NOMO-1 treated with dmso at 0.1 percent for 144 hours (cell line): Measurements from ENCODE around the gene APOBEC3A.
"Not testable (repeated sequence)": the region's sequence is repeated elsewhere in the genome, so short reads cannot be mapped to it uniquely, and the experiment has no call there.

ENCODE experiments used
- DNase-seq: peaks from one replicate; lab custom pipeline; 2025; ENCODE audit not compliant: unreplicated experiment; lab: John Stamatoyannopoulos, UW

Gene APOBEC3A

DNA sequence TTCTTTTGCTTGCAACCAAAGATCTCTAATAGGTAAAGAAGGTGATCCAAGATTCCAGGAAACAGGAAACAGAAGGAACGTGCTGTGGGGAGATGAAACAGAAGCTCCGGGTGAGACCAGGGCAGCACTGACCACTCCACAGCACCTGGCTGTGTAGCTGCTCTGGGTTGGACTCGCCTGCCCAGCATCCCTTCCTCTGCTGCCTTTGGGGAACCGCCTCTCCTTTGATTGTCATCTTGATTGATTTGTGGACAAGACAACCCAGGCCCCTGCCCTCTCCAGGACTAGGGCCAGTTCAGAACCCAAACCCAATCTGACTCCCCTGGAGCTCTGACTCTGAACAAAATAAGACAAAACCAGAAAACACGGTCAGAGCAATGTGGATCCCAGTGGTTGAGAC lies 14.7 kb upstream of the APOBEC3A start:
- DNase-seq, result no peak

DNA sequence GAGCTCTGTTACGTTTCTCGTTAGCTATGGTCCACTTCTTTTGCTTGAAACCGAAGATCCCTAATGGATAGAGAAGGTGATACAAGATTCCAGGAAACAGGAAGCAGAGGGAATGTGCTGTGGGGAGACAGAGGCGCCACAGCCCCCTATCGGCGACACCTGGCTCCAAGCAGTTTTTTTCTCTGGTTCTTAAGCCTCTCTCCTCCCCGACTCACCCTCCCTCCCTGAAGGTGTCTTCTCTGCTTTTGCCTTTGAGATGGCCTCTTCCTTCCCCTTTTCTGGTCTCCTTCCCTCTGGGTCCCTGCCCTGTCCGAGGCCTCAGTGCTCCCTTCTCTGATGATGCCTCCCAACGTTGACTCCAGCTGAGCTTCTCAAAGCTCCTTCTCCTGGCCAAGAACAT lies 14.2 kb upstream of the APOBEC3A start:
- peak; percentile 88 for DNase-seq

DNA sequence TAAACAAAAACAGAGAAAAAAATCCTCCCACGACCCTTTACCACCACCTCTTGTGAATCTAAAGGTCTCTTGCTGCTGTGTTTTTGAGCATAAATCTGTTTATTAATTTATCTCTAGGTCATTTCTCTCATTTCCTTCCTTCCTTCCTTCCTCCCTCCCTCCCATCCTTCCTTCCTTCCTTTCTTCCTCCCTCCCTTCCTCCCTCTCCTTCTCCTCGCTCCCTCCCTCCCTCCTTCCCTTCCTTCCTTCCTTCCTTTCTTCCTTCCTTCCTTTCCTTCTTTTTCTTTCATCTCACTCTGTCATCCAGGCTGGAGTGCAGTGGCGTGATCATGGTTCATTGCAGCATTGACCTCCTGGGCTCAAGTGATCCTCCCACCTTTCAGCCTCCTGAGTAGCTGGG lies 13.5 kb upstream of the APOBEC3A start:
- DNase-seq, result no peak

DNA sequence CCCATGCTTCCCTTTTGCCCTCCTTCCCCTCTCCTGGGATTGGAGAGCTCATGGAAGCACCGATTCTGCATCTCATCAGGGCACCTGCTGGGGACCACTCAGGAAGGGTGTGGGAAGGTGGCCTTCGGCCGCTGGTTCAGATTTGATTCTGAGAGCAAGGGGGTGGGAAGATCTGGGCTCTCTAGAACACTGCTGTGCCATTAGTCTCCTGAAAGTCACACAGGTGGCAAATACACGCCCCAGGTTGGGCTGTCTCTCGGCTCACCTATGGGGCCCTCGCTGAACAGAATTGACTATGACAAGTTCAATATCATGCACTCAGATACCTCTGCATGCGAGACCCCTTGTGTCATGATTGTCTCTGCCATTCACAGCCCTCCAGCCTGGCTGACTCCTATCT lies 12.8 kb upstream of the APOBEC3A start:
- no peak for DNase-seq

DNA sequence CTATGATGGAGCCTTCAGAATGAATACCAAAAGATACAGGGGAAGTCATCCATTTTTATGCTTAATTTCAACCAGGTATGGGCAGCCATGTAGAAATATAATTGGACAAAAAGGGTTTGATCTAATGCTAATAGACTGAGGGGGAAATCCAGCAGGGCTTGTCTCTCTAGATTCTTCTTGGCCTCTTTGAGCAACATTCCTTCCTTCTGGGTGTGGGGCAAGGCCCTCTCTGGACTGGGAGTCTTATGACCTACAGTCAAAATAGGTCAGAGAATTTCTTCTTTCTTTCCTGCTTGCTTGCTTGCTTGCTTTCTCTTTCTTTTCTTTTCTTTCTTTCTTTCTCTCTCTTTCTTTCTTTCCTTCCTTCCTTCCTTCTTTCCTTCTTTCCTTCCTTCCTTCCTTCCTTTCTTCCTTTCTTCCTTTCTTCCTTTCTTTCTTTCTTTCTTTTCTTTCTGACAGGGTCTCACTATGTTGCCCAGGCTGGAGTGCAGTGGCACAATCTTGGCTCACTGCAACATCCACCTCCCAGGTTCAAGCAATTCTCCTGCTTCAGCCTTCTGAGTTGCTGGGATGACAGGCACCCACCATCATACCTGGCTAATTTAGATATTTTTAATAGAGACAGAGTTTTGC lies 11.6 kb upstream of the APOBEC3A start:
- not testable (repeated sequence) for DNase-seq

DNA sequence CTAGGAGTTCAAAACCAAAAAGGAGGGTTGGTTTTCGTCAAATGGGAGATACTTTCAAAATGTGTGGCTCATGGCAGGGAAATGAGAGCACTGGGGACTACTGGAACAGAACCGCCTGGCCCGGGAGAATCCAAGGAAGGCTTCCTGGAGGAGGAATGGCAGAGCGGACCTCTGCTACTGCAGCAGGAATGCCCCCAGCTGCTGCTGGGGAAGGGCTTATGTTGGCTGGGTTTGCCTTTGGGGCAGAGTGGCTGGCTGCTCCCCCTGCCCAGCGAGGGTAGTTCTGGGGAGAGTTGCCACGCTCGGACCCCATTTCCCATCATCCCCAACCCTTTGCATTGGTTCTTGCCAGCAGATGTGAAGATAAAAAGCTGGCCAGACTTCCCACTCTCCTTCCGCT lies 10.6 kb upstream of the APOBEC3A start:
- no peak for DNase-seq

DNA sequence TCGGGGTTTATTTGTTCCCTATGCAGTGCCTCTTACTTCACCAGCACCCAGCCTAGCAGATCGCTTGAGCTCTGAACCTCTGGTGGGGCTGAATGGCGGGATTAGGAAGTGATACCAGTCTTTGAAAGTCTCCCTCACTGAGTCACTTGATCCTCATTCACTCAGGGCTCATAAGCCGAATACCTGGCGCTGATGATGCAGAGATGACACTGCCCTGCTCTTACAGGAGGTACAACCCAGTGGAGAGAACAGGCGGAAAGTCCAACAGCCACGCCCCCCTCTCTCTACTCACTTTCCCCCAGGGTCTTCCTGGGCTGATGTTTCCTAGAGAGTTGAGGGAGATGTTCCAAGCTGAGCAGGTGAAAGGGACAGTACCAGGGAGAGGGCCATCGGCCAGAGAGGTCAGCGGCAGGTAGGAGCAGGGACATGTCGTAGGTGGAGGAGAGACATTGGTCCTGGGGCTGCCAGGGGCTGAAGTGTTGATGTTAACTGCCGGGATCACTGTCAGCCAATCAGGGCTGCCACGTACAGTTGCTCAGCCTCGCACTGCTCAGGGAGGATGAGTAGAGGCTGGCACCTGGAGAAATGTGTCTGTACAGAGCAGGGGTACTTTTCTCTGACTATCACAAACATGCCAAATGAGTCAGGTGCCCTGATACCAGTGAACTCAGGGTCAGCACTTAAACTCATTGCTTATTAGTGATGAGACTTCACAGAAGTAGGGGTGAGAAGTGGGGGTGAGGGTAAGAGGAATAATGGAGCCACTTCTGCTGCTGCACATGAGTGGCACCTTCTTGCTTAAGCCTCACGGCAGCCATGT lies 9.9 kb upstream of the APOBEC3A start:
- peak; percentile 79 for DNase-seq

DNA sequence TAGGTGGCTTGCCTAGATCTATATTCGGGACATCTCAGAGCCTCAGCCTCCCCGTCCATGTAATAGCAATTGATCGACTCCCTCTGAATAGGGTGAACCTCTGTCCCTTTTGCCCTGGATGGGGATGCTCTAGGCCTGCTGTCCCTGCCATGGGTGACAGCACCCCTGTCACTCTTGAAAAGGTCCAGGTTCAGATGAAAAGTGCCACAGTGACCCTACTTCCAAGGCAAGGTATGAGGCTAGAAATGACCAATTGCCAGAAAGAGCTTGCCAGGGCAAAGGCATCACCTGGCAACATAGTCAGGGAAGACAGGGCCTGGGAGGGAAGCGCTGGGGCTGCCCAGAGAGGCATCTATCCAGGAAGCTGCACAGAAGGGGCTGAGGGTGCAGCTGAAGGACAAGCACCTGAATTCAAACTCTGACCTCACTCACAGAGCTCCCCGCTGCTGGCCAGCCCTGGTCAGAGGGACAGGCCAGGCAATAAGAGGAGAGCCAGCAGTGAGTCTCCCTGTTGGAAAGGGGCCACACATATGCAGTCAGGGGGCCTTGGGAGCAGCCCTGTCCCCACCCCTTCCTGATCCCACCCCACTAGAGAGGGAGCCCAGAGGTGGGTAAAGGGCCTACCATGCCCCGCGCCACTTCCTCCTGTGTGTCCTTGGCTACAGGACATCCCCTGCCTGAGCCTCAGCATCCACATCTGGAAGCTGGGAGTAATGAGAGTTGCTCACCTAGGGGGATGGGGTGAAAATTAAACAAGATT lies 9.0 kb upstream of the APOBEC3A start:
- no peak for DNase-seq

DNA sequence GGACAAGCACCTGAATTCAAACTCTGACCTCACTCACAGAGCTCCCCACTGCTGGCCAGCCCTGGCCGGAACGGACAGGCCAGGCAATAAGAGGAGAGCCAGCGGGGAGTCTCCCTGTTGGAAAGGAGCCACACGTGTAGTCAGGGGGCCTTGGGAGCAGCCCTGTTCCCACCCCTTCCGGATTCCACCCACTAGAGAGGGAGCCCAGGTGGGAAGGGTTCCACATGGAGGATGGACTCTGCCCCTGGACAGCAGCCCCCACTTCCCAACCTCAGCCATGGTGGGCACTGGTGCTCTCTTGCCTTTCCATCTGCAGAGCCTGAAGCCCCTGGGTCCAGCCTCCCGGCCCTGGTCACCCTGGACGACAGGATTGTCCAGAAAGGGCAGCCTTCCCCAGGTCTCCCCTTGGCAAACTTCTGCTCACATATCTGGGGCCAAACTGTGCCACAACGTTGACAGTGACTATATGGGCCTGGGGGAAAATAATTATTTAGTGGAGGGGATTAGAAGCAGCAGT lies 7.5 kb upstream of the APOBEC3A start:
- DNase-seq, result no peak

DNA sequence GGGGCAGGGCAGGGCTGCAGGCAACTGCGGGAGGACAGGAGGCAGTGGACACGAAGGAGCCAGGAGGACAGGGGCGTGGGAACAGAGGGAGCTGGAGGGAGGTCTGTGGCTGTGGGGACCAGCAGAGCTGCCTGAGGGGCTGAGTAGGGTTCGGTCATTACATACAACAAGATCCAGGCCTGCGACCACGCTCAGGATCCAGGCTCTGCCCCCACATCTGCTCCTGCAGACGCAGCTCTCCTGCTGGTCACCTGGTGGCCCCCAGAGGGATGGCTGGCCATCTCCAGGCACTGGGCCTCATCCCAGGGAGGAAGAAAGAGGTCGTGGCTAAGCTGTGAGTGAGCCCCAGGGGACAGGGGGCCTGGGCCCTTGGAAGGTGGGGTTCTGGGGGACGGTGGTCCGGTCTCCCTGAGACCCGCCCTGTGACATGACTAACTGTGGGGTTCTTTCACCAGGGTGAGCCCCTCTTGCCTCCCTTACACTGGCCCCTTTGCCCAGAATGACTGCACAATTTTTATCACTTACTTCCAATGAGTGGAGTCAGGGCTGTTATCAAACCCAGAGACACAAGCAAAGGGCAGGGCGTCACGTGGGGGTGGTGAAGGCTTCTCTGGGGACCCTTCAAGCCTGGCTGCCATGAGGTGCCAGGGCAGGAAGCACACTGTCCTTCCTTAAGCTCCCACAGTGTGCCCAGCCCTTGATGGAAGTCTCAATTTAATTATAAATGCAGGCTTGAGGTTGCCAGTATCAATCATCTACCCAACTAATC lies 6.7 kb upstream of the APOBEC3A start:
- no peak for DNase-seq

DNA sequence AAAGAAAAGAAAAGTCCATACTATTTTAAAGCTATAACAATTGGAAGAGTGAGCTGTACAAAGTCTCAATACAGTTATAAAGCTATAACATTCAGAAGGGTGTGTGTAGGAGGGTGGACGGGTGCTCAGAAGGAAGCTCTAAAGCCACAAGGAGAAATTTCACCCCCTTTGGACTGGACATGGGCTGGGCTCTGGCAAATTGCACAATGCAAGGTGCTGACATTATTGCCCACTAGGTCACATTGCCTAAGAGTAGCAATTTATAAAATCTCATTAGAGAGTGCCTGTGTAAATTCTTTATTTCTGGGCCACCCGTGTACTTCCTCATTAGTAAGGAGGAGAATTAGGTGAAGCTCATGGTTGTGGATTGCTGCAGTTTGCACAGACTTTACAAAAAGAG lies 5.7 kb upstream of the APOBEC3A start:
- DNase-seq, result peak; percentile 45

DNA sequence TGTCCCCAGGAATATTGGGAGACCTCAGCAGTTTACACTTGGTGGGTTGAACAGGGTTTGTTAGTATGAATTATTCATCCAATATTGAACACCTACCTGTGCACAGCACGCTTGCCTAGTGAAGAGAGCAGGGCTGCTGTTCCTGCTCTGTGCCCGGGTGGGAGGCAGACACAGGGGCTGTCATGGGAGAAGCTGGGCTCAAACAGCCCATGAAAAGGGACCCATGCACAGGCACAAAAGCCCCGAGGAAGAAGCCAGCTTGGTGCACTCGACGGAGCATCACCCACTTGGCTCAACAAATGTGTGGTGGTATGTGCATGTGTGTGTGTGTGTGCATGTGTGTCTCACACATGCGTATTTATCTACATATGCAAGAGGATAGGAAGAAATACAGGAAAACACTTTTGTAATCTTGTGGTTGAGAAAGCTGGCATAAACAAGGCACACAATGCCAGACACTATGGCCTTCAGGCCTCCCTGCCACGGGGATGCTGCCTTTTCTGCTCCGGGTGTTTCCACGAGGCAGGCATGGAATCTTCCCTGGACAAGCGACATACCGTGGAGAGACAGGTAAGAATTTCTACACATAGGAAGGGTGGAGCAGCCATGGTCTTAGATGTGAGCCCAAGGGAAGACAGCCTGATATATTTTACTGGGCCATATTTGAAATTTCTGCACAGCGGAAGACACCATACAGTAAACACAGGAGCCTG lies 5.0 kb upstream of the APOBEC3A start:
- DNase-seq, result peak; percentile 10

DNA sequence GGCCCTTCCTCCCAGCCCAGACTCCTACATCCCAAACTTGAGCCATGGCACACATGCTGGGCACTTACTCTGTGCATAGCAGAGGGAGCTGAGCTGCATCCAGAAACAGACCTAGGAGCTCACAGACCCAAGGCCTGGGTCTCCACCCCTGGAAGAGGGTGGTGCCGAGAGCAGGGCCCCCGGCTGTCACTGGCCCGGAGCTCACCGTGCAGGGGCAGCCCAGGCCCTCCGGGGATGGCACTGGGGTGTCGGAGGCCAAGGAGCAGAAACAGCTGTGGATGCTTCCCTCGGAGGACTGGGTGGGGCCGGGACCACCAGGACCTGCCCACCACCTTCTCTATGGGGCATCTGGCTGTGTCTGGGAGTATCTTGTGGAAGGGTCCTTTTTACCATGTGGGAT lies 4.3 kb upstream of the APOBEC3A start:
- DNase-seq, result no peak

DNA sequence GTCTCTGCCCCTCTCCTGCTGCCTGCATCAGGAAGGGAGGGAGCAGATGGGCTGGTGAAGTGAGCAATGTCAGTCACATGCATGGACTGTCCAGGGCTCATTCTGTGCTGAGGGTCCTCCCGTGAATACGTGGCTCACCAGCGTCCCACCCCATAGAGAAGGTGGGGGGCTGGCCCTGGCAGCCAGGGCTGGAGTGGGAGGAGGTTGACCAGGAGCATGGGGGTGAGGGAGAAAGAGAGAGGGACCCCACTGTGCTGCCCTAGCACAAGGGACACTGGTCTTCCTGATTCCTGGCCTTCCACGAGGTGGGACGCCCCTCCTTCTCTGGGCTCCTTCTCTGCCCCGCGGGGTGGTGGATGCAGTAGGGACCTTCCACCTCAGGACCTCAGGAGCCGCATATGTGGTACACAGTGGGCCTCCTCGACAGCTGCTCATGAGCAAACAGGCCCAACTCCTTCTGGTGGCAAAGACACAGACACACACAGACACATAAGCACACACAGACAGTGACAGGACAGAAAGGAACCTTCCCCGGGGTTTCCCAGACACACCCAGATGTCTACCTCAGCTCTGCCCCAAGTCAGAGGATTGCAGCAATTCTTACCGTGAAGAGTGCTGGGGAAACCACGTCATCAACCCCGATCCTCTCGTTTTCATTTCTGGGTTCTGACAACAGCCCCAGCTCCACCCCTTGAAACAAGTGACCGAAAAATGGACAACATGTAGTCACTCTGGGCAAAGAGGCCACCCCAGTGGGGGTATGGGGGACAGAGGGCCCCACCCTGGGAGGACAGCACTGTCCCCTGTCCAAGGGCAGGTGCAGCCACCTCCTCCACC lies 3.6 kb upstream of the APOBEC3A start:
- DNase-seq, result peak; percentile 77

DNA sequence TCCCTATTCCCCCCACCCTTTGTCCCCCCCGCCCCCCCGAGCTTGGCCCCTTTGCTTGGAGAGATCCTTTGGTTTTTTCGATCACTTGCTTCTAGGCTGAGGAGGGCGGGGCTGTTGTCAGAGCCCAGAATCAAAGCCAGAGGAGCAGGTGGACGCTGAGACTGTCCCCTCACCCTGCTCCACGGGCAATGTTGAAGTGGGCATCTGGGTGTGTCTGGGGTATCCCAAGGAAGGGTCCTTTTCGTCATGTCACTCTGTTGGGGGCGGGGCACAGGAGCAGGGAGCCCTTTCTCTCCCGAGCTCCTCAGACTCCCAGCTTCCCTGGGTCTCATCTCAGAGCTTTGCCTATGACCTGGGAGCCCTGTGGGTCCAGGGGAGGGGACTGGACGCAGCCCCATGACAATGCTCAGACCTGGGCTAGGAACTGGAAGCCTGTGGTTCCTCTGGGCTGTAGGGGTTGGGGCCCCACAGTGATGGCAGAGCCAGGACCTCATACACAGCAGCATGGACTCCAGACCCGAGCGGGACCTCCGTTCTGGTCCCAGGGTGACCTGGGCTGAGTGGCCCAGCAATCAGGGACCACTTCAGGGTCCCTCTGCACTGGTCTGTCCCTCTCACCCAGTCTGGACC lies 2.9 kb upstream of the APOBEC3A start:
- DNase-seq, result no peak

DNA sequence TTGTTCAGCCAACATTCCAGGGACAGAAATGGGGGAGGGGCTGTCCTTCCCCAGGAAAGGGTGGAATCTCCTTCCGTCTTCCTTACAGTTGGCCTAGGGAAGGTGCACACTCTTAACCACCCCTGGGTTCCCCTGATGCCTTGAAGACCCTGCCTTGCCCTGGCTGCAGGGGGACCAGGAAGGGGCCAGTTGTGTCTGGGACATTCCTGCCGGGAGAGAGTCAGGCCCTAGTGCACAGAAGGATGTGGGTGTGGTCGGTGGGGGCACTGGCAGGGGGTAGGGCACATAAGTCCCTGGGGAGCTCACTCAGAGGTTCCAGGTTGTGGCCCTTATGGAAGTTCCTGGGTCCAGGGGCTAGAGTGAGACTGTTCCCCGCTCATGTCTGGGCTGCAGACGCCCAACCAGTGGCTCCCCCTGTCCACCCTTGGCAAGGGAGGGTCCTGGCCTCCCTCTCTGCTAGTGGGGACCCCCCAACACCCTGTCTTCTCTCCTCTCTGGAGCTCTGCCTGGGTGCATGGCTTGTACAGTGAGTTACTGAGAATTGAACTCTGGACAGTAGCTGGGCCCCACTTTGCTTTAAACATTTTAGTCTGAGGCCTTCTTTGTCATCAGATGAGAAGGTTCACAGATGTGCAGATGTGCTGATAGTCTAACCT lies 2.0 kb upstream of the APOBEC3A start:
- no peak for DNase-seq

DNA sequence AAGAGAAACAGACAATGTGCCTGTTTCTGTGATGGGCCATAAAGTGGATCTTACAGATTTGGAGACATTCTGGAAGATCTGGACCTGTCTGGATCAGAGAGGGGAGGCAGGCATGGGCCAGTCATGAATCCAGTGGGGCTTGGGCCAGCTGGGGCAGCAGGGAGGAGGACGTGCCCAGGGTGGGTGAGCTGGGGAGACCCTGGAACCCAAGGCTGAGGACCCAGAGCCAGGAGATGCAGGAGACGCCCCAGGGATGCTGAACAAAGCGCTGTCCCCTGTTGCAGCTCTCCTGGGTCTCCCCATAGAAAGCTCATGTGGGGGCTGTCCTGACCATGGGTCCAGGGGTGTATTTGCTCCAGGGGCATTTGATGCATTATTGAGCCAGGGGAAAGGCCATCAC lies 1.5 kb upstream of the APOBEC3A start:
- no peak for DNase-seq

DNA sequence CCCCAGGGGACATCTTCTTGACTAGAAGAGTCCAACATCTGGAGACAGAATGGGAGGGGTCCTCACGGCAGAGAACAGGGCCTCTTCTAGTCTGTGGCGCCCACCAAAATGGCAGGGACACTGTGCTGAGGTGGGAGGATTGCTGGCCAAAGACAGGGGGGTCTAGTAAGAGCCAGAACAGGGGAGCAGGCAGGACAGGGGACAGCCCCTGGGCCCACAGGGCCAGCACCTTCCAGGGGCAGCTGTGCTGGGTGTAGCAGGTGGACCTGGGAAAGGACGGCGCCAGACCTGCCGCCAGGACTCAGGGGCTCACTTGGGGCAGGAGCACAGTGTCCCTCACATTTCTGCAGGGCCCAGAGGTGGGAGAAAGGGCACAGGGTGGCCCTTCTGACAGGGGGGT lies 858 bp upstream of the APOBEC3A start:
- DNase-seq, result no peak
